ENCODE results near the gene ZNF22.

The ZNF22 gene

DNA sequence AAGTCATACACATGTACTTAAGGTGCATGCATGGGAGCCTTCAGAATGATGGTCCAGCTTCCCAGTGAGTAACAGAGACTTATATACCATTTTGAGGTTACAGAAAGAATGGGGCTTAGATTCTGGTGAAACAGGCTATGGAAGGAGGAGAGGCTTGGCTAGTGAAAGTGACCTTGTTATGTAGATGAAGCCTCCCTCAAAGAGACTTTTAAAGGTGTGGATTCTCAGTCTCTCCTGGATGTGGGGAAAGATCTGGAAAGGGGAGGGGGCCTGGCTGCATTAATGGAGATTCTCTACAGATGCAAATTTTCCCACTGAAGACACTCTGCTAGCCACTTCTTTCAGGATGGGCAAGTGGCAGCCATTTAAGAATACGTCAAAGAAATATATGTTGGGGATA is 35.6 kb upstream of the ZNF22 start:
- DNase-seq = no peak

DNA sequence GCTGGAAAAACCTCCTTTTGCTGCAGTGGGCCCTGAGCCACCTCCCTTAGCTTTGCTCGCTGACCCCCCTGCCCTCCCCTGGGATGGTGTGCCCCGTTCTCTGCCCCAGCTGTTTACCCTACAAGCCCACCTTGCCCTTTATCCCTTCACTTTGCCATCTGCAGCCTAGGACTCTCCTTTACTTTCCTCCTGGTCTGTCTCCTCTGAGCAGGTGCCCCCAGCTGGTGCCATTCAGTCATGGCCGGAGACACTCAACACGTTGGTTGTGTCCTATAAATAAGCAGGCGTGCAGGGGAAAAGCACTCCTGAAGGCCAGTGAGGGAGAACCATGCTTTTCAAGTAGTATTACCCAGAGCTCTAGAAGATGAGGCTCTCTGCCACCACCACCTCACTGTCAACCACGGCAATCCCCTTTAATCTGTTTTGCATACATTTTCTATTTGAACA is 35.0 kb upstream of the ZNF22 start:
- DNase-seq = no peak

- DNase-seq = peak; percentile 20
These were observed 34.5 kb upstream of the ZNF22 start for GRCh38 chr10:44966129-44966815.

DNA sequence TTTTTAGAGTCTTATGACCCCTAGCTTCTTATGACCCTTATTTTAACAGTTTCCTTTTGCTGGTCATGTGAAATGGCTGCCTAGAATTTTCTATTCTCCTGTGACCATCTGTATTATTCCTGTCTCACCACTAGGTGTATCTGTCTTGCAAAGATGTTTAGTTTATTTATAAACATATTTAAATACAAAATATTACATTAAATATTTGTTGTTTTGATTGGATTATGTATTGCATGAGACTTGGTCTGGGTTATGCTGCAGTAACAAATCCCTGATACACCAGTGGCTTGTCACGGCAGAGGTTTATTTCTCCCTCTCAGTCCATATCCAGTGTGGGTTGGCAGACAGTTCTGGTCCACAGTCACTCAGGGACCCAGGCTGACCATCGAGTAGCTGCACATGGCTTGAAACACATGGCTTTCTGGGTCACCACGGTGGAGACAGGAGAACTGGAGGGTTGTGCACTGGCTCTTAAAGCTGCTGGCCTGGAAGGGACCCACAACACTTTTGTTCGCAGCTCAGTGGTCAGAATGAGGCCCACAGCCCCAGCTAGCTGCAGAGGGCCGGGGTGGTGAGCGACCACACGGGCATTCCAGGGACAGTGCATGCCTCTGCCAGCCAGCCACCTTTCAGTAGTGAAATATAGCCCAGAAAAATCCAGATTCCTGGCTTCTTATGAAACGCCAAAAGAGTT is 33.8 kb upstream of the ZNF22 start:
- DNase-seq = no peak

DNA sequence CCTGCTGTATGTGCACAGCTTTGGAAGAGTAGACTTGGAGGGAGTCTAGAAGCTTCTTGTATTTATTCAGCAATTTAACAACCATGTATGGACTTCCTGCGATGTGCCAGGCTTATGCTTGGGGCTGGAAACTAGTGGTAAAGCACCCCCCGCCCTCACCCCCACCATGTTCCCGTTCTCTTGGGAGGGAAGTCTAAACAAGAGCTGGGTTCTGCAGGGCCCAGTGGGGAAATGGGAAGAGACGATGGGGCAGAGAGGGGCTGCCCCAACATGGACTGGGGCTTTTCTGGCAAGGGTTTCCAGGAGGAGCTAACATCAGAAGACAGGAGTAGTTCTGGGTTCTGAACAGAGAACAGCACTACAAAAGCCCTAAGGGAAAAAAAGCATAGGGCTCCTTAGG is 33.1 kb upstream of the ZNF22 start:
- no peak for DNase-seq

GRCh38 chr10:44968091-44968490 is 32.6 kb upstream of the ZNF22 start:
- no peak for DNase-seq

GRCh38 chr10:44968500-44969400 is 32.0 kb upstream of the ZNF22 start:
- no peak for DNase-seq

- DNase-seq = no peak
These were observed 30.9 kb upstream of the ZNF22 start for GRCh38 chr10:44969854-44970253.

- no peak for DNase-seq
These were observed 29.8 kb upstream of the ZNF22 start for GRCh38 chr10:44970812-44971395.

GRCh38 chr10:44971434-44971833 is 29.3 kb upstream of the ZNF22 start:
- DNase-seq = no peak

- no peak for DNase-seq
These were observed 28.6 kb upstream of the ZNF22 start for GRCh38 chr10:44971935-44972757.

GRCh38 chr10:44972874-44973306 is 27.8 kb upstream of the ZNF22 start:
- DNase-seq = no peak

DNA sequence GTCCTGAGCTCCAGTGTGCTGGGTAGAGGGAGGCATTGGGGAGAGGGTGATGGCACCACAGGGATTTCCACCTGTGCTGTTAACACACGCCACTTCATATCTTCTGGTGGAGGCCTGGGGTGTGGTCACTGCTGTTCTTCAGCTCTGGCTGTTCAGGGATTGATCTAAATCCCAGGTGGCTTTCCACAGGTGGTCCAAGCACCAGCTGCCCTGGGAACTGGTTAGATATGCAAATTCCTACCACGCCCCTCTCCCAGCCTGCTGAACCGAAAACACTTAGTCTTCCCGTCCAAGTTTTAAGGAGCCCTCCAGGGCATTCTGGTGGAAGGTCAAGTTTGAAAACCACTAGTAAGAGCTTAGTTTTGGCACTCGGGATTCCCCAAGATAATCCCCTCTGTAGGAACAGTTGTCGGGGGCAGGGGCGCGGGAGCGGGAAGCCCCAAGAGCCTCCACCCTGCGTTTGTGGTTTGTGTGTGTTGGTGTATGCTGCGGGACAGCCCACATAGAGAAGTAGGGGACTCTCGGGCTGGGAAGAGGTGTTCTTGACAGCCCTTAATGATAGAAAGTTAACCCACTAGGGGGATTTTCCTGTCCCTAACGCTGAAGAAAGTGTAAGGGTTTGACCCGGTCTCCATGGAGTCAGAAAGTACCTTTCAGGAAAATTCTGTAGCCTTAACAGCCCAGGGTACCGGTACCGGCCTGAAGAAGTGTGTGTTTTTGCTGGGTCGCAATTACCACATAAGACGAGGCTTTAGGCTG is 27.2 kb upstream of the ZNF22 start:
- DNase-seq = no peak

- no peak for DNase-seq
These were observed 26.6 kb upstream of the ZNF22 start for GRCh38 chr10:44974082-44974627.

GRCh38 chr10:44974628-44975430 is 25.9 kb upstream of the ZNF22 start:
- peak; percentile 71 for DNase-seq

GRCh38 chr10:44975431-44976331 is 25.0 kb upstream of the ZNF22 start:
- DNase-seq = peak; percentile 54

DNA sequence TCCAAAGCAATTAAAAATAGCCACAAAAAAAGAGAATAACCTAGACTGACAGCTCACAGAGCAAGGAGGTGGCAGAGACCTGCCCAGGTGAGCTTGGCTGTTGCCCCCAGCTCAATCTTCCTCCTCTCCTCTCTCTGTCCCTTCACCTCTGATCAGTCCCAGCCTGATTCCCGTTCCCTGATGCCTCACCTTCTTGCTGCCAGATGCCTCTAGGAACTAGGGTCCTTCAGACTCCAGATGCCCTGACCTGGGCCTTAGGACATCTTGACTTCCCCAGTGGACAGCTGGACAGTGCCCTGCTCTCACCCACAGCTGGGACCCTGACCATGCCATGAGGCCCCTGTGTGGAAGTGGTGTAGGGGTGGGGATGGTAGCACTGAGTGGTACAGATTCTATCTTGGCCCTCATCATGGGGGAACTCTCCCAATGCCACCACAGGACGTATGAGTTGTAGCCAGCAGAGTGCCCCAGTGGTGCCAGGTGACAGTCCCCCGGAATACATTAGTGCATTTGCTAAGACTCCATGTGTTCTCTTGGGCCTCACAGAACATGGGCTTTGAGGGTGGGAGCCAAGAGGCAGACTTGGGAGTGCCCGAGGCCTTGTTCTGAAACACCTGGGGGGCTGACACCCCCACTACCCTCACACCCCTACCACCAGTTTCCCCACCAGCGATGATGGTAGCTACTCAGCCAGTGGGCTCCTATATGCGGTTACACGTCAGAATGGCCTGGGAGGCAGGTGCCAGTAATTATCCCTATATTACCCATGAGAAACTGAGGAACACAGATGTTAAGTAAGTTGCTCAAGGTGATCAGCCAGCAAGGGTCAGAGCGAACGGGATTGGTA is 24.1 kb upstream of the ZNF22 start:
- DNase-seq = no peak
